ENCODE data around the gene LRRC32. TPM values are rescaled to one million over a fixed set of nuclear protein-coding genes. Genes with fewer than 3 reads are reported as not detected.

LRRC32 gene
- total and polyA plus RNA-seq, 10 of the 15 experiments (the other 5 are each of a cell fraction or from before 2014, with no cell fraction given) = 0.56 to 20.8 (median 7.4) TPM

- peak overlapping the region; percentile 12; the same call in 1 of the 2 replicates for H3K9ac ChIP-seq (ENCODE audit: control insufficient read depth, insufficient read depth, low read length)
- intact Hi-C loops (cut with micrococcal nuclease; ENCODE audit: unreplicated experiment) (loop anchor here (10.0 kb wide), 1 partner anchor 295 kb away; no protein-coding TSS in a partner anchor), in situ Hi-C loops (cut with MboI) (loop anchor here (5.0 to 10.0 kb wide), 2 partner anchors 43 to 435 kb away; no protein-coding TSS in a partner anchor)
- no peaks in the 10 kb centered on the region for H3K9me3 ChIP-seq (replicated peaks; ENCODE audit: control insufficient read depth, insufficient read depth, low read length)
- H3K36me3 ChIP-seq (ENCODE audit: control insufficient read depth in 2 of 2, insufficient read depth in 2 of 2, low read length in 1 of 2) = no peaks in the 10 kb centered on the region
- peaks cover 1 to 8% of the 10 kb centered on the region in 2 experiments; a peak in 2 of 4 replicates for H3K27me3 ChIP-seq (replicated peaks in 1 of 2; ENCODE audit: control insufficient read depth in 2 of 2, insufficient read depth in 2 of 2, low read length in 1 of 2)
- peak overlapping the region; percentile 77 for H3K4me2 ChIP-seq (ENCODE audit: control insufficient read depth, insufficient read depth)
- peaks cover 78% of the 10 kb centered on the region for H3K4me1 ChIP-seq (ENCODE audit: control insufficient read depth, insufficient read depth, low read length)
- no peak for ATAC-seq
- H3K79me2 ChIP-seq (ENCODE audit: control insufficient read depth, insufficient read depth, low read length) = no peaks in the 10 kb centered on the region
- DNase-seq (ENCODE audit: low read depth, low spot score) = no peak
- no TSS peak for BruUV-seq (replicated peaks)
- H4K20me1 ChIP-seq (ENCODE audit: control insufficient read depth, insufficient read depth) = no peaks in the 10 kb centered on the region
- ChIA-PET RAD21 (ENCODE audit: unreplicated experiment) (interaction anchor here (0.8 to 14.5 kb wide), 4 partner anchors 24 to 71 kb away, joined by 3 to 187 read pairs (median 74); no protein-coding TSS in a partner anchor), CTCF (interaction anchor here (4.1 to 17.2 kb wide), 3 partner anchors 40 to 70 kb away, joined by 13 to 273 read pairs (median 70); no protein-coding TSS in a partner anchor), POLR2A (interaction anchor here (0.6 to 7.5 kb wide), 4 partner anchors 37 to 53 kb away, joined by 3 to 33 read pairs (median 5); no protein-coding TSS in a partner anchor), SMC1A (ENCODE audit: uncharacterized antibody, unreplicated experiment) (interaction anchor here (0.9 to 7.1 kb wide), 7 partner anchors 9 to 71 kb away, joined by 3 to 50 read pairs (median 4); no protein-coding TSS in a partner anchor)
- H3K4me3 ChIP-seq = peak overlapping the region; percentile 62
- WGBS (ENCODE audit: insufficient coverage, insufficient replicate concordance, low lambda C conversion rate, missing lambda C conversion rate) = 3% methylated on average over 24 of the region's 24 CpGs
- TF ChIP-seq IKZF2 (IDR thresholded peaks at IDR 0.05) (no peak), DPF2 (IDR thresholded peaks at IDR 0.05) (peak; percentile 27; the same call in 1 of the 2 replicates), POLR2A (IDR thresholded peaks at IDR 0.05; ENCODE audit: low read depth, low read length) (no peak), ZBTB33 (IDR thresholded peaks at IDR 0.05) (no peak), NRF1 (conservative IDR thresholded peaks at IDR 0.05; ENCODE audit: low read depth, low read length) (no peak), IKZF1 (conservative IDR thresholded peaks at IDR 0.05) (0 out of 2 replicates have a peak, but pooled peaks have one; percentile 6), ETV6 (conservative IDR thresholded peaks at IDR 0.05 in 1 of 2, IDR thresholded peaks at IDR 0.05 in 1 of 2; ENCODE audit: borderline replicate concordance in 1 of 2, low read depth in 1 of 2) (no peak), BACH1 (IDR thresholded peaks at IDR 0.05; ENCODE audit: borderline replicate concordance) (no peak), NR2F1 (conservative IDR thresholded peaks at IDR 0.05) (0 out of 2 replicates have a peak, but pooled peaks have one; percentile 4)
- H2AFZ ChIP-seq (ENCODE audit: control insufficient read depth, low read depth, low read length) = no peak overlapping the region
- FAIRE-seq = no peak
- no peak overlapping the region for H3K27ac ChIP-seq (ENCODE audit: control insufficient read depth, insufficient read depth)
Measured at GRCh38 chr11:76669901-76670484, 554 bp downstream of the LRRC32 start.
